Measurements from ENCODE around the gene PLEKHA6.

Gene PLEKHA6

DNA sequence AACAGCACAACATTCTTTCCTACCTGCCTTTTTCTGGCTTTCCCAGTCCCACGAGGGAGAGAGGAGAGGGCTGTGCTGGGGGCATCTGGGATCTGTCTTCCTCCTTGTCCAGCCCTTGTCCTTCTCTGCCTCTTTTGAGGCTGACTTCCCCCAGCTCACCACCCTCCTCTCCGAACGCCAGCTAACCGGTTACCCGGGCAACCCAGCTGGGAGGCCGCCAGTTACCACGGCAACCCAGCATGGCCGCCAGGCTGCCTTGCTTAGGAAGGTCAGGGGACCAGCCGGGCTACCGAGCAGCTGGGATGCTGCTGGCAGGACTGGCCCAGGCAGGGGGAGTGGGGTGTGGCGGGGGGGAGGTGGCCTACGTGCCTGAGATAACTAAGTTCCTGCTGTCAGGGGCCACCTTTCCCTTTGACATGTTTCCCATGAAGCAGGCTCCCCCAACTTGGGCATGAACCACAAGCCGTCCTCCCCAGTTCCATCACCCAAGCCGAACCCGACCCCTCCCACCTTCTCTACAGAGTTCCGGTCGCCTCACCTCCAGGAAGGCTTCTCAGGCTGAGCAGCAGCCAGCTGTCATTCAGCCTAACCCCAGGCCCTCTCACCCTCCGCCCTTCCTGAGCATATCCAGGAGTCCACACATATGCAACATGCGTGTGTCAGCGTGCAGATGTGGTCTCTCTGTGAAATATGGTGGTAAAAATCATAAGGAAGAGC, 8.7 kb downstream of the PLEKHA6 start:
- peak; percentile 88 for ATAC-seq
- TF ChIP-seq, protein P1, sequence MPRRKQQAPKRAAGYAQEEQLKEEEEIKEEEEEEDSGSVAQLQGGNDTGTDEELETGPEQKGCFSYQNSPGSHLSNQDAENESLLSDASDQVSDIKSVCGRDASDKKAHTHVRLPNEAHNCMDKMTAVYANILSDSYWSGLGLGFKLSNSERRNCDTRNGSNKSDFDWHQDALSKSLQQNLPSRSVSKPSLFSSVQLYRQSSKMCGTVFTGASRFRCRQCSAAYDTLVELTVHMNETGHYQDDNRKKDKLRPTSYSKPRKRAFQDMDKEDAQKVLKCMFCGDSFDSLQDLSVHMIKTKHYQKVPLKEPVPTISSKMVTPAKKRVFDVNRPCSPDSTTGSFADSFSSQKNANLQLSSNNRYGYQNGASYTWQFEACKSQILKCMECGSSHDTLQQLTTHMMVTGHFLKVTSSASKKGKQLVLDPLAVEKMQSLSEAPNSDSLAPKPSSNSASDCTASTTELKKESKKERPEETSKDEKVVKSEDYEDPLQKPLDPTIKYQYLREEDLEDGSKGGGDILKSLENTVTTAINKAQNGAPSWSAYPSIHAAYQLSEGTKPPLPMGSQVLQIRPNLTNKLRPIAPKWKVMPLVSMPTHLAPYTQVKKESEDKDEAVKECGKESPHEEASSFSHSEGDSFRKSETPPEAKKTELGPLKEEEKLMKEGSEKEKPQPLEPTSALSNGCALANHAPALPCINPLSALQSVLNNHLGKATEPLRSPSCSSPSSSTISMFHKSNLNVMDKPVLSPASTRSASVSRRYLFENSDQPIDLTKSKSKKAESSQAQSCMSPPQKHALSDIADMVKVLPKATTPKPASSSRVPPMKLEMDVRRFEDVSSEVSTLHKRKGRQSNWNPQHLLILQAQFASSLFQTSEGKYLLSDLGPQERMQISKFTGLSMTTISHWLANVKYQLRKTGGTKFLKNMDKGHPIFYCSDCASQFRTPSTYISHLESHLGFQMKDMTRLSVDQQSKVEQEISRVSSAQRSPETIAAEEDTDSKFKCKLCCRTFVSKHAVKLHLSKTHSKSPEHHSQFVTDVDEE (CRISPR knock-in tag; IDR thresholded peaks at IDR 0.05) = 0 out of 2 replicates have a peak, but pooled peaks have one; percentile 34
- no peak for TF ChIP-seq OSR1 (CRISPR knock-in tag; IDR thresholded peaks at IDR 0.05)

DNA sequence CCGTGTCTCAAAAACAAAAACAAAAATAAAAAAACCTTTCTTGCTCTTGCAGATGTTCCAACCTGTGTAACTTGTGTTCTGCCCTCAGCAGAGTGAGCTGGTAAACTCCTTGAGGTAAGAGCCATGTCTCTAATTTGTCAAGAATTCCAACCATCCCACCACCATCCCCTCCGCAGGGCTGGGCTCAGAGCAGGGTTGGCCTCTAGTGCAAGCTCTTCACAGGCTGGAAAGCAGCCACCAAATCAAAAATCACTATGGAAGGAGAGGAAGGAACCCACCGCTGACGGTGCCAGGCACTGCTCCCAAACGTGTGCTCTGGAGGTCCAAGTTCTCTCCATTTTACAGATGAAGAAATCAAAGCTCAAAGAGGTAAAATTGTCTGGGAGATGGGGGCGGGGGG, 9.4 kb downstream of the PLEKHA6 start:
- ATAC-seq = 0 out of 3 replicates have a peak, but pooled peaks have one; percentile 8
- TF ChIP-seq, protein P2, sequence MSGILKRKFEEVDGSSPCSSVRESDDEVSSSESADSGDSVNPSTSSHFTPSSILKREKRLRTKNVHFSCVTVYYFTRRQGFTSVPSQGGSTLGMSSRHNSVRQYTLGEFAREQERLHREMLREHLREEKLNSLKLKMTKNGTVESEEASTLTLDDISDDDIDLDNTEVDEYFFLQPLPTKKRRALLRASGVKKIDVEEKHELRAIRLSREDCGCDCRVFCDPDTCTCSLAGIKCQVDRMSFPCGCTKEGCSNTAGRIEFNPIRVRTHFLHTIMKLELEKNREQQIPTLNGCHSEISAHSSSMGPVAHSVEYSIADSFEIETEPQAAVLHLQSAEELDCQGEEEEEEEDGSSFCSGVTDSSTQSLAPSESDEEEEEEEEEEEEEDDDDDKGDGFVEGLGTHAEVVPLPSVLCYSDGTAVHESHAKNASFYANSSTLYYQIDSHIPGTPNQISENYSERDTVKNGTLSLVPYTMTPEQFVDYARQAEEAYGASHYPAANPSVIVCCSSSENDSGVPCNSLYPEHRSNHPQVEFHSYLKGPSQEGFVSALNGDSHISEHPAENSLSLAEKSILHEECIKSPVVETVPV (CRISPR knock-in tag; IDR thresholded peaks at IDR 0.05) = no peak
- TF ChIP-seq ZNF8 (CRISPR knock-in tag; IDR thresholded peaks at IDR 0.05) (no peak), CSDC2 (CRISPR knock-in tag; IDR thresholded peaks at IDR 0.05) (no peak), ZFP3 (CRISPR knock-in tag; IDR thresholded peaks at IDR 0.05) (no peak), ISL1 (CRISPR knock-in tag; IDR thresholded peaks at IDR 0.05) (no peak), SNAI2 (CRISPR knock-in tag; IDR thresholded peaks at IDR 0.05) (no peak), ESRRG (CRISPR knock-in tag; IDR thresholded peaks at IDR 0.05) (no peak), ARNTL (CRISPR knock-in tag; IDR thresholded peaks at IDR 0.05; ENCODE audit: borderline replicate concordance, low read depth) (no peak), GLIS3 (CRISPR knock-in tag; IDR thresholded peaks at IDR 0.05) (no peak), ZC3H10 (CRISPR knock-in tag; IDR thresholded peaks at IDR 0.05) (no peak)
- TF ChIP-seq, protein P3, sequence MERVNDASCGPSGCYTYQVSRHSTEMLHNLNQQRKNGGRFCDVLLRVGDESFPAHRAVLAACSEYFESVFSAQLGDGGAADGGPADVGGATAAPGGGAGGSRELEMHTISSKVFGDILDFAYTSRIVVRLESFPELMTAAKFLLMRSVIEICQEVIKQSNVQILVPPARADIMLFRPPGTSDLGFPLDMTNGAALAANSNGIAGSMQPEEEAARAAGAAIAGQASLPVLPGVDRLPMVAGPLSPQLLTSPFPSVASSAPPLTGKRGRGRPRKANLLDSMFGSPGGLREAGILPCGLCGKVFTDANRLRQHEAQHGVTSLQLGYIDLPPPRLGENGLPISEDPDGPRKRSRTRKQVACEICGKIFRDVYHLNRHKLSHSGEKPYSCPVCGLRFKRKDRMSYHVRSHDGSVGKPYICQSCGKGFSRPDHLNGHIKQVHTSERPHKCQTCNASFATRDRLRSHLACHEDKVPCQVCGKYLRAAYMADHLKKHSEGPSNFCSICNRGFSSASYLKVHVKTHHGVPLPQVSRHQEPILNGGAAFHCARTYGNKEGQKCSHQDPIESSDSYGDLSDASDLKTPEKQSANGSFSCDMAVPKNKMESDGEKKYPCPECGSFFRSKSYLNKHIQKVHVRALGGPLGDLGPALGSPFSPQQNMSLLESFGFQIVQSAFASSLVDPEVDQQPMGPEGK (CRISPR knock-in tag; IDR thresholded peaks at IDR 0.05; ENCODE audit: borderline replicate concordance) = no peak

DNA sequence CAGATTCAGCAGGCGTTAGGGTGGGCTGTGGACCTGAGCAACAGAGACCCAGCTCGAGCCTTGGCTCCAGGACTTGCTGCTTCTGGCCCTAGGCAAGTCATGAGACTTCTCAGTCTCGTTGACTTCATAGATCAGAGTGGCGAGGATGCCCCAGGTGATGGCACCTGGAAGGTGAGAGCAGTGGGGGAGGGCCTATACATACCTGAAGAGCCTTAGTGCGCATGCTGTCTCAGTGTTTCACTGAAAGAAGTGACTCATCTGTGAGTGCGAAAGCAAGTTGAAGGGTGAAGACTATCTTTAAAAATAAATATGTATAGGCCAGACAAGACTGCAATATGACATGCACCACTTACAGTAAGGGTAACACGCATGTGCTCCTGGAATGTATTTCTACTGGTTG, 10.1 kb downstream of the PLEKHA6 start:
- ATAC-seq = no peak
- TF ChIP-seq GLIS3 (CRISPR knock-in tag; IDR thresholded peaks at IDR 0.05) (no peak), PPARA (CRISPR knock-in tag; IDR thresholded peaks at IDR 0.05; ENCODE audit: borderline replicate concordance) (no peak), ZNF8 (CRISPR knock-in tag; IDR thresholded peaks at IDR 0.05) (no peak), ZFP3 (CRISPR knock-in tag; IDR thresholded peaks at IDR 0.05) (no peak), ZNF70 (CRISPR knock-in tag; IDR thresholded peaks at IDR 0.05) (no peak), ISL1 (CRISPR knock-in tag; IDR thresholded peaks at IDR 0.05) (no peak), ZFP30 (CRISPR knock-in tag; IDR thresholded peaks at IDR 0.05) (no peak), ESRRG (CRISPR knock-in tag; IDR thresholded peaks at IDR 0.05) (no peak)
- TF ChIP-seq, protein P1 (CRISPR knock-in tag; IDR thresholded peaks at IDR 0.05) = no peak
- TF ChIP-seq, protein P3 (CRISPR knock-in tag; IDR thresholded peaks at IDR 0.05; ENCODE audit: borderline replicate concordance) = no peak
- TF ChIP-seq, protein P4, sequence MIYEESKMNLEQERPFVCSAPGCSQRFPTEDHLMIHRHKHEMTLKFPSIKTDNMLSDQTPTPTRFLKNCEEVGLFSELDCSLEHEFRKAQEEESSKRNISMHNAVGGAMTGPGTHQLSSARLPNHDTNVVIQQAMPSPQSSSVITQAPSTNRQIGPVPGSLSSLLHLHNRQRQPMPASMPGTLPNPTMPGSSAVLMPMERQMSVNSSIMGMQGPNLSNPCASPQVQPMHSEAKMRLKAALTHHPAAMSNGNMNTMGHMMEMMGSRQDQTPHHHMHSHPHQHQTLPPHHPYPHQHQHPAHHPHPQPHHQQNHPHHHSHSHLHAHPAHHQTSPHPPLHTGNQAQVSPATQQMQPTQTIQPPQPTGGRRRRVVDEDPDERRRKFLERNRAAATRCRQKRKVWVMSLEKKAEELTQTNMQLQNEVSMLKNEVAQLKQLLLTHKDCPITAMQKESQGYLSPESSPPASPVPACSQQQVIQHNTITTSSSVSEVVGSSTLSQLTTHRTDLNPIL (CRISPR knock-in tag; IDR thresholded peaks at IDR 0.05; ENCODE audit: low read depth) = no peak
